ENCODE measurements around the gene SPATS1. TPM values are rescaled to one million over a fixed set of nuclear protein-coding genes. Genes with fewer than 3 reads are reported as not detected.

SPATS1 gene
- polyA plus RNA-seq, 1 donor (not counting 4 experiments of a cell fraction or from before 2014, with no cell fraction given): not detected

DNA sequence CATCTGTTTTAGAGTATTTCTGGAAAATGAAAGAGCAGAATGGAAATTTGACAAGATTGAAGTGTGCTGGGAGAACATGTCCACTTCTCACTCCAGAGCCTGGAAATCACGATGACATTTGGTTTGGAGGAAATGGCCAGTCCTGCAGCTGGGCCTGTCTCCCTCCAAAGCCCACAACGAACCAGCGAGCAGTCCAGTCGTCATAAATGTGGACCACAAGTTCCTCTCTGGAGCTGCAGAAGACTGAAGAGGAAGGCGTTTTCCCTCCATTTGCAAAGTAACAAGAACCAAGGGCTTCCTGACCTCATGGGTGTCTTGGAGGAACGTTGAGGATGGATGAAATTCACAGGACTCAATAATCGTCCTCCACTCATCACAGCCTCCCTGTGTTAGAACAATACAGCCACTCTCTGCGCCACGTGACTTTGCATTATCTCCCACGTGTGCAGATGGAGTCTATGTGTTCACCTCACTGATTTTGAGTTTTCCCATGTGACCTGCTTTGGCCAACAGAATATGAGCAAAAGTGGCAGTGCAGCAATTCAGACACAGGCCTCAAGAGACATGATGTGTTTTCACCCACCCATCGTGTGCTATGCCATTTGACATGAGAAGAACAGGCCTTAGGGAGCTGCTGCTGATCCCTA, 9.1 kb upstream of the SPATS1 start:
- no peak overlapping the region for H2AFZ ChIP-seq (ENCODE audit: control insufficient read depth, low read length)
- no peaks in the 10 kb centered on the region for H3K36me3 ChIP-seq (ENCODE audit: control insufficient read depth in 2 of 2, extremely low read depth in 1 of 2, insufficient read depth in 2 of 2, low read length in 2 of 2)
- no peak overlapping the region for H3K4me2 ChIP-seq (ENCODE audit: control insufficient read depth, extremely low read depth, insufficient read depth, low read depth, low read length)
- H3K4me3 ChIP-seq (ENCODE audit: control insufficient read depth in 2 of 3, extremely low read depth in 1 of 3, insufficient read depth in 2 of 3, low read depth in 1 of 3, low read length in 3 of 3): no peak overlapping the region
- no peaks in the 10 kb centered on the region for H3K9me3 ChIP-seq (ENCODE audit: control insufficient read depth, low read depth, low read length)
- H3K27me3 ChIP-seq (ENCODE audit: control insufficient read depth, extremely low read depth, insufficient read depth, low read length): peaks cover 13% of the 10 kb centered on the region
- FAIRE-seq (no peak), DNase-seq (ENCODE audit: low read depth, low spot score) (no peak)
- no peaks in the 10 kb centered on the region for H3K4me1 ChIP-seq (ENCODE audit: control insufficient read depth, extremely low read depth, insufficient read depth, low read length)
- H3K9ac ChIP-seq (ENCODE audit: control insufficient read depth, extremely low read depth, insufficient read depth, low read length): no peak overlapping the region
- H3K9me1 ChIP-seq (ENCODE audit: control insufficient read depth, extremely low read depth, insufficient read depth, low read length): no peaks in the 10 kb centered on the region
- dilution Hi-C loops (cut with MboI; ENCODE audit: extremely low pct_ligation_motif_present, low sequenced_read_pairs): no loop called here
- H3K79me2 ChIP-seq (ENCODE audit: control insufficient read depth, insufficient read depth, low read length): no peaks in the 10 kb centered on the region
- no peaks in the 10 kb centered on the region for H4K20me1 ChIP-seq (ENCODE audit: control insufficient read depth, extremely low read depth, insufficient read depth, low read length)
- TF ChIP-seq EZH2 (IDR thresholded peaks at IDR 0.05; ENCODE audit: low read length): no peak
- TF ChIP-seq, protein P1, sequence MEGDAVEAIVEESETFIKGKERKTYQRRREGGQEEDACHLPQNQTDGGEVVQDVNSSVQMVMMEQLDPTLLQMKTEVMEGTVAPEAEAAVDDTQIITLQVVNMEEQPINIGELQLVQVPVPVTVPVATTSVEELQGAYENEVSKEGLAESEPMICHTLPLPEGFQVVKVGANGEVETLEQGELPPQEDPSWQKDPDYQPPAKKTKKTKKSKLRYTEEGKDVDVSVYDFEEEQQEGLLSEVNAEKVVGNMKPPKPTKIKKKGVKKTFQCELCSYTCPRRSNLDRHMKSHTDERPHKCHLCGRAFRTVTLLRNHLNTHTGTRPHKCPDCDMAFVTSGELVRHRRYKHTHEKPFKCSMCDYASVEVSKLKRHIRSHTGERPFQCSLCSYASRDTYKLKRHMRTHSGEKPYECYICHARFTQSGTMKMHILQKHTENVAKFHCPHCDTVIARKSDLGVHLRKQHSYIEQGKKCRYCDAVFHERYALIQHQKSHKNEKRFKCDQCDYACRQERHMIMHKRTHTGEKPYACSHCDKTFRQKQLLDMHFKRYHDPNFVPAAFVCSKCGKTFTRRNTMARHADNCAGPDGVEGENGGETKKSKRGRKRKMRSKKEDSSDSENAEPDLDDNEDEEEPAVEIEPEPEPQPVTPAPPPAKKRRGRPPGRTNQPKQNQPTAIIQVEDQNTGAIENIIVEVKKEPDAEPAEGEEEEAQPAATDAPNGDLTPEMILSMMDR (optimal IDR thresholded peaks at IDR 0.05 in 1 of 3, IDR thresholded peaks at IDR 0.05 in 1 of 3, conservative IDR thresholded peaks at IDR 0.05 in 1 of 3; ENCODE audit: extremely low read depth in 1 of 3, insufficient read depth in 2 of 3, low read length in 3 of 3): no peak
- H3K27ac ChIP-seq (ENCODE audit: control insufficient read depth, insufficient read depth, low read length): no peak overlapping the region

DNA sequence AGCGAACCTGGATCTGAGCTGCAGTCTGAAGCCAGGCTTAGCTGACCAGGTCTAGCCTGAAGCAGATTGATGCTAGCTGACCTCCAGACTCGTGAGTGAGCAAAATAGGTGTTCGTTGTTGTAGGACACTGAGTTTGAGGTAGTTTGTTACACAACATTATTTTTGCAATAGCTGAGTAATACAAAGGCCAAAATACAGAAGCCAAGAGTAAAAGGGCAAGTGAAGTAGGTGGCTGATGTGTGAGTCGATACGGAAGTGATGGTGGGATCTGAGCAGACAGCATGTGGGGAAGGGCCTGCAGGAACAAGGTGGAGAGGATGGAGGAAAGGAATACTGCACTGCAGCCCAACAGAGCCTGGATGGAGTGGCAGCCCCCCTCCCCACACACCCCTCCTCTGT, 8.5 kb upstream of the SPATS1 start:
- H3K36me3 ChIP-seq (ENCODE audit: control insufficient read depth in 2 of 2, extremely low read depth in 1 of 2, insufficient read depth in 2 of 2, low read length in 2 of 2): no peaks in the 10 kb centered on the region
- no peak overlapping the region for H3K27ac ChIP-seq (ENCODE audit: control insufficient read depth, insufficient read depth, low read length)
- no peak for DNase-seq (ENCODE audit: low read depth, low spot score)
- H3K4me2 ChIP-seq (ENCODE audit: control insufficient read depth, extremely low read depth, insufficient read depth, low read depth, low read length): no peak overlapping the region
- H3K9me1 ChIP-seq (ENCODE audit: control insufficient read depth, extremely low read depth, insufficient read depth, low read length): no peaks in the 10 kb centered on the region
- no peaks in the 10 kb centered on the region for H3K9me3 ChIP-seq (ENCODE audit: control insufficient read depth, low read depth, low read length)
- H3K9ac ChIP-seq (ENCODE audit: control insufficient read depth, extremely low read depth, insufficient read depth, low read length): no peak overlapping the region
- dilution Hi-C loops (cut with MboI; ENCODE audit: extremely low pct_ligation_motif_present, low sequenced_read_pairs): no loop called here
- no peak overlapping the region for H2AFZ ChIP-seq (ENCODE audit: control insufficient read depth, low read length)
- no peaks in the 10 kb centered on the region for H4K20me1 ChIP-seq (ENCODE audit: control insufficient read depth, extremely low read depth, insufficient read depth, low read length)
- no peaks in the 10 kb centered on the region for H3K79me2 ChIP-seq (ENCODE audit: control insufficient read depth, insufficient read depth, low read length)
- FAIRE-seq: no peak
- peaks cover 13% of the 10 kb centered on the region for H3K27me3 ChIP-seq (ENCODE audit: control insufficient read depth, extremely low read depth, insufficient read depth, low read length)
- no peak overlapping the region for H3K4me3 ChIP-seq (ENCODE audit: control insufficient read depth in 2 of 3, extremely low read depth in 1 of 3, insufficient read depth in 2 of 3, low read depth in 1 of 3, low read length in 3 of 3)
- TF ChIP-seq, protein P1 (optimal IDR thresholded peaks at IDR 0.05 in 1 of 3, IDR thresholded peaks at IDR 0.05 in 1 of 3, conservative IDR thresholded peaks at IDR 0.05 in 1 of 3; ENCODE audit: extremely low read depth in 1 of 3, insufficient read depth in 2 of 3, low read length in 3 of 3): no peak
- TF ChIP-seq EZH2 (IDR thresholded peaks at IDR 0.05; ENCODE audit: low read length): no peak
- H3K4me1 ChIP-seq (ENCODE audit: control insufficient read depth, extremely low read depth, insufficient read depth, low read length): no peaks in the 10 kb centered on the region
